AG09309 (cell line): Measurements from ENCODE around the gene ENTPD3.

Experiments
- DNase-seq: peaks from one replicate; pipeline ENCODE4 v3.0.0-alpha.2; 2010; ENCODE audit warnings: low read depth
- H3K4me3 ChIP-seq: 2 replicates; pipeline ENCODE4 v1.5.1; 2011; ENCODE audit warnings: mild to moderate bottlenecking, low read depth, low read length, moderate library complexity; ENCODE audit not compliant: control insufficient read depth
- TF ChIP-seq, protein P1 (sequence below): IDR thresholded peaks from 2 replicates; pipeline ENCODE4 v1.5.1; 2011; ENCODE audit warnings: mild to moderate bottlenecking, low read depth, low read length, inconsistent platforms; ENCODE audit not compliant: insufficient read depth, control insufficient read depth; ENCODE audit errors: missing control alignments

ENTPD3 gene

GRCh38 chr3:40417845-40418543 is 31.0 kb downstream of the ENTPD3 start:
- no peak overlapping the region for H3K4me3 ChIP-seq
- TF ChIP-seq, protein P1, sequence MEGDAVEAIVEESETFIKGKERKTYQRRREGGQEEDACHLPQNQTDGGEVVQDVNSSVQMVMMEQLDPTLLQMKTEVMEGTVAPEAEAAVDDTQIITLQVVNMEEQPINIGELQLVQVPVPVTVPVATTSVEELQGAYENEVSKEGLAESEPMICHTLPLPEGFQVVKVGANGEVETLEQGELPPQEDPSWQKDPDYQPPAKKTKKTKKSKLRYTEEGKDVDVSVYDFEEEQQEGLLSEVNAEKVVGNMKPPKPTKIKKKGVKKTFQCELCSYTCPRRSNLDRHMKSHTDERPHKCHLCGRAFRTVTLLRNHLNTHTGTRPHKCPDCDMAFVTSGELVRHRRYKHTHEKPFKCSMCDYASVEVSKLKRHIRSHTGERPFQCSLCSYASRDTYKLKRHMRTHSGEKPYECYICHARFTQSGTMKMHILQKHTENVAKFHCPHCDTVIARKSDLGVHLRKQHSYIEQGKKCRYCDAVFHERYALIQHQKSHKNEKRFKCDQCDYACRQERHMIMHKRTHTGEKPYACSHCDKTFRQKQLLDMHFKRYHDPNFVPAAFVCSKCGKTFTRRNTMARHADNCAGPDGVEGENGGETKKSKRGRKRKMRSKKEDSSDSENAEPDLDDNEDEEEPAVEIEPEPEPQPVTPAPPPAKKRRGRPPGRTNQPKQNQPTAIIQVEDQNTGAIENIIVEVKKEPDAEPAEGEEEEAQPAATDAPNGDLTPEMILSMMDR = no peak
- DNase-seq = no peak

- no peak for DNase-seq
- no peak overlapping the region for H3K4me3 ChIP-seq
- TF ChIP-seq, protein P1 = no peak
Measured at GRCh38 chr3:40422861-40423260, 35.9 kb downstream of the ENTPD3 start.

DNA sequence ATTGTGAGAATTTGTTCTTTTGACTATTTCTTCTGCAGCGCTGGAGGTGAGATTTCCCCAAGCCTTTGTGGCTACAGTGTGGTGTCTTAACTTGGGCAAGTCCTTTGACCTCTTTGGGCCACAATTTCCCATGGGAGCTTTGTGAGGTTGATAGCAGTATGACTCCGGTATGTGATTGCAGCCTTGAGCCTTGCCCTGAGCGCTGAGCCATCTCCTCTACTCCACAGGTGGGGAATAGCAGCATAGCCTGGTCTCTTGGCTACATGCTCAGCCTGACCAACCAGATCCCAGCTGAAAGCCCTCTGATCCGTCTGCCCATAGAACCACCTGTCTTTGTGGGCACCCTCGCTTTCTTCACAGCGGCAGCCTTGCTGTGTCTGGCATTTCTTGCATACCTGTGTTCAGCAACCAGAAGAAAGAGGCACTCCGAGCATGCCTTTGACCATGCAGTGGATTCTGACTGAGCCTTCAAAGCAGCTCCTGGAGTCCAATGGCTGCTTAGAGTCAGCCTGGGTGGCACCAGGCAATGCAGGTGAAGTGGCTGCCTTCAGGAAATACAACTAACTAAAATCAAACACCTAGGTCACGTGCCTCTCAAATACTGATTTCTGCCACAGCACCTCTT is 40.2 kb downstream of the ENTPD3 start:
- no peak for DNase-seq
- TF ChIP-seq, protein P1 = no peak
- H3K4me3 ChIP-seq = no peak overlapping the region

DNA sequence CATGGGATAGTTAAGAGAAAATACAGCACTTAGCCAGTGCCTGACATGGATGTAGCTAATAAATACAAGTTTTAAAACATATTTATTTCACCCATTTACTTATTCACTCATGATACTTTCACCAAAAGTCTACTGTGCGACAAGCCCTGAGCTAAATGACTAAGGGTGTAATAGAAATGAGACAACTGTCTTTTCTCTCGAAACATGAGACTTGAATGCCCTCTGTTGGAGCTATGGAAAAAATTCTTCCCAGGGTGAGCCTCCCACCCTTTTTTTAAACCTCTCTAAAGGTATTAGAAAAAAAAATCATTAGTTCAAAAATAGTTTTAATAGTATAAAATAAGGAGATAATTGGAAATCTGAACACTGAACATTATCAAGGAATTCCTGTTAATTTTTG is 45.8 kb downstream of the ENTPD3 start:
- TF ChIP-seq, protein P1 = no peak
- no peak for DNase-seq
- no peak overlapping the region for H3K4me3 ChIP-seq

- no peak for DNase-seq
- no peak overlapping the region for H3K4me3 ChIP-seq
- TF ChIP-seq, protein P1 = no peak
Measured at GRCh38 chr3:40437889-40438288, 50.9 kb downstream of the ENTPD3 start.

- DNase-seq = no peak
- TF ChIP-seq, protein P1 = no peak
- no peak overlapping the region for H3K4me3 ChIP-seq
Measured at GRCh38 chr3:40445062-40445461, 58.1 kb downstream of the ENTPD3 start.
